Thoracic aorta (tissue), 2 donors: Measurements from ENCODE around the gene YOD1. TPM values are rescaled to one million over a fixed set of nuclear protein-coding genes. Genes with fewer than 3 reads are reported as not detected.
"Not testable (repeated sequence)": the region's sequence is repeated elsewhere in the genome, so short reads cannot be mapped to it uniquely, and the experiment has no call there.

ENCODE experiments used
- ATAC-seq: fragments of 150-250 bp; one replicate; pipeline ENCODE4 v1.8.0; 2017; ENCODE audit warnings: low read depth; ENCODE audit not compliant: insufficient number of reproducible peaks, low FRiP score
- DNase-seq: peaks from one replicate; pipeline ENCODE4 v3.0.0-alpha.2; 2020; ENCODE audit warnings: low spot score
- H3K27ac ChIP-seq, 2 donors: fragments of 200-600 bp; sonication (generic); 1 replicate in 1 of 2; 2 replicates in 1 of 2; pipeline ENCODE4 v1.5.1; 2016; ENCODE audit warnings: mild to moderate bottlenecking in 2 of 2, moderate library complexity in 2 of 2
- H3K27me3 ChIP-seq: fragments of 200-600 bp; sonication (generic); replicated peaks from 2 replicates; pipeline ENCODE4 v1.6.0; 2016; ENCODE audit warnings: mild to moderate bottlenecking; ENCODE audit not compliant: insufficient read depth
- H3K36me3 ChIP-seq: fragments of 200-600 bp; sonication (generic); one replicate; pipeline ENCODE4 v1.5.1; 2016
- H3K4me1 ChIP-seq, 2 donors: fragments of 200-600 bp; sonication (generic); 1 replicate in 1 of 2; 2 replicates in 1 of 2; pipeline versions ENCODE4 v1.5.1 to v1.6.0; 2016; ENCODE audit warnings: low read depth in 2 of 2, mild to moderate bottlenecking in 1 of 2; ENCODE audit not compliant: control insufficient read depth in 1 of 2
- H3K4me3 ChIP-seq: fragments of 200-600 bp; sonication (generic); 2 replicates; pipeline ENCODE4 v1.5.1; 2016; ENCODE audit warnings: mild to moderate bottlenecking
- H3K9me3 ChIP-seq: fragments of 200-600 bp; sonication (generic); 2 replicates; pipeline ENCODE4 v1.5.1; 2016
- total RNA-seq, 2 donors: library from RNA; depleted of rRNA; stranded (reverse); fragments of >200 nt; gene quantifications; one replicate each; pipeline versions ENCODE4 v1.1.0 to v1.2.3, GENCODE V29; 2016
- TF ChIP-seq, protein P1 (sequence below): fragments of 200-600 bp; sonication (generic); IDR thresholded peaks from one replicate; pipeline ENCODE4 v1.5.1; 2019; ENCODE audit warnings: antibody characterized with exemption

Gene YOD1
- total RNA-seq, 2 donors from 2014 or later, result 3.8 to 8.4 TPM

DNA sequence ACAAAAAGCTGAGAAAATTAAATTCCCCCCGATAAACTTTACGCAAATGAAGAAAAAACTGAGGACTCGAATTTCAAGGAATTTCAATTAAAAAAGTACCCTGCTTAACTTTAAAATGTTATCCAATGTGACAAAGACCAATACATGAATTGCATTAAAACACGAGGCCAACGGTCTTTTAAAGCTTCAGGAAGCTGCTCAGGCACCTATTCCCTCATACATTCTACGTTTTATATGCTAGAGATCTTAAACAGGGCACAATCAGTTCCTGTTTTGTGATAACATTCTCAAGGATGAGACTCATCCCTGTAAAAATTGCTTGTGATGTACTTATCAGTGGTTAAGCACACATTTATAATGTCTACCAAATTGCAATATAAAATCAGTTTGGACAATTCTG lies 3.0 kb downstream of the YOD1 start:
- ATAC-seq (no peak), DNase-seq (no peak)
- Histone ChIP-seq H3K4me1 (peaks cover 27 to 39% of the 10 kb centered on the region in 2 donors), H3K27me3 (no peaks in the 10 kb centered on the region), H3K36me3 (peaks cover 12% of the 10 kb centered on the region), H3K9me3 (no peaks in the 10 kb centered on the region), H3K4me3 (no peak overlapping the region), H3K27ac (no peak overlapping the region)
- TF ChIP-seq, protein P1, sequence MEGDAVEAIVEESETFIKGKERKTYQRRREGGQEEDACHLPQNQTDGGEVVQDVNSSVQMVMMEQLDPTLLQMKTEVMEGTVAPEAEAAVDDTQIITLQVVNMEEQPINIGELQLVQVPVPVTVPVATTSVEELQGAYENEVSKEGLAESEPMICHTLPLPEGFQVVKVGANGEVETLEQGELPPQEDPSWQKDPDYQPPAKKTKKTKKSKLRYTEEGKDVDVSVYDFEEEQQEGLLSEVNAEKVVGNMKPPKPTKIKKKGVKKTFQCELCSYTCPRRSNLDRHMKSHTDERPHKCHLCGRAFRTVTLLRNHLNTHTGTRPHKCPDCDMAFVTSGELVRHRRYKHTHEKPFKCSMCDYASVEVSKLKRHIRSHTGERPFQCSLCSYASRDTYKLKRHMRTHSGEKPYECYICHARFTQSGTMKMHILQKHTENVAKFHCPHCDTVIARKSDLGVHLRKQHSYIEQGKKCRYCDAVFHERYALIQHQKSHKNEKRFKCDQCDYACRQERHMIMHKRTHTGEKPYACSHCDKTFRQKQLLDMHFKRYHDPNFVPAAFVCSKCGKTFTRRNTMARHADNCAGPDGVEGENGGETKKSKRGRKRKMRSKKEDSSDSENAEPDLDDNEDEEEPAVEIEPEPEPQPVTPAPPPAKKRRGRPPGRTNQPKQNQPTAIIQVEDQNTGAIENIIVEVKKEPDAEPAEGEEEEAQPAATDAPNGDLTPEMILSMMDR, result no peak

DNA sequence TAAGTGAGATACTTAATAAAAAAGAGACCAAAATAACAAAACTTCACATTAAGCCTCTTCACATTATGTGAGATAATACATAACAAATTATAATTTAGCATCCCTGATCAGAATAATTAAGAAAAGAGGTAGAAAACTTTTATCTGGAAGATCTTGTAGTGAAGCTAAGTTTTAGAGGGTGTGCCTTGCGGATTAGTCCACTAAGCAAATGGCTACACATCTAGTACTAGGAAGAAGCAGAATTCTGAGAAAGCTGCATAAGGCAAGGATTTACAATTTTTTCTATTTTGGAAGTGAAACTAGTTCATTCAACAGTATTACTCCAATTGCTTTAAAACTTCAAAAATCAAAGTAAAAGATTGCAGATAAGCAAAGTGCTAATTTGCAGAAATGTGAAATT lies 3.5 kb downstream of the YOD1 start:
- no peaks in the 10 kb centered on the region for H3K9me3 ChIP-seq
- peaks cover 27 to 37% of the 10 kb centered on the region in 2 donors for H3K4me1 ChIP-seq
- TF ChIP-seq, protein P1, result no peak
- H3K36me3 ChIP-seq, result peaks cover 12% of the 10 kb centered on the region
- ATAC-seq, result no peak
- no peak for DNase-seq
- no peak overlapping the region for H3K27ac ChIP-seq
- H3K27me3 ChIP-seq, result no peaks in the 10 kb centered on the region
- no peak overlapping the region for H3K4me3 ChIP-seq

GRCh38 chr1:207045453-207045852 lies 5.6 kb downstream of the YOD1 start:
- no peaks in the 10 kb centered on the region for H3K9me3 ChIP-seq
- no peak for ATAC-seq
- H3K36me3 ChIP-seq, result peaks cover 12% of the 10 kb centered on the region
- peaks cover 22 to 25% of the 10 kb centered on the region in 2 donors for H3K4me1 ChIP-seq
- no peak overlapping the region for H3K4me3 ChIP-seq
- TF ChIP-seq, protein P1, result no peak
- no peak for DNase-seq
- H3K27me3 ChIP-seq, result no peaks in the 10 kb centered on the region
- no peak overlapping the region for H3K27ac ChIP-seq

GRCh38 chr1:207041397-207041796 lies 9.6 kb downstream of the YOD1 start:
- not testable (repeated sequence) for H3K36me3 ChIP-seq, DNase-seq, H3K4me3 ChIP-seq, H3K9me3 ChIP-seq, H3K27me3 ChIP-seq, ATAC-seq, H3K27ac ChIP-seq, H3K4me1 ChIP-seq

DNA sequence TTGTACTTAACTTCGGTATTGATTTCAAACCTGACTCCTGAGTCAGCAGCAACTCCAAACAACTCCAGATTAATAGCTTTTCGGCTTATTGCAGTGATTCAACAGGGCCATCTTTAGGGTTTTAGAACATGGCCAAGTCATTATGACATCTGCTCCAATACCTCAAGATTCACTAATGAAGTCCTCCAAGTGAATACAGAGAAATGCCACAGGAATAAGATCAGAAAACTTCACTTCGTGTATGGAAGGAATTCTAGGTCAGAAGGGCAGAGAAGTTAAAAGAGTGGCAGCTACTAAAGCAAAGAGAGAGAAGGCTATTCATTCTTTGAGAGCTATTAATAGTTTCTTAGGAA lies 10.9 kb downstream of the YOD1 start:
- DNase-seq, result no peak
- ATAC-seq, result no peak
- Histone ChIP-seq H3K9me3 (no peaks in the 10 kb centered on the region), H3K36me3 (no peaks in the 10 kb centered on the region), H3K27ac (no peak overlapping the region), H3K27me3 (no peaks in the 10 kb centered on the region), H3K4me3 (no peak overlapping the region), H3K4me1 (no peaks in the 10 kb centered on the region)
- TF ChIP-seq, protein P1, result no peak

DNA sequence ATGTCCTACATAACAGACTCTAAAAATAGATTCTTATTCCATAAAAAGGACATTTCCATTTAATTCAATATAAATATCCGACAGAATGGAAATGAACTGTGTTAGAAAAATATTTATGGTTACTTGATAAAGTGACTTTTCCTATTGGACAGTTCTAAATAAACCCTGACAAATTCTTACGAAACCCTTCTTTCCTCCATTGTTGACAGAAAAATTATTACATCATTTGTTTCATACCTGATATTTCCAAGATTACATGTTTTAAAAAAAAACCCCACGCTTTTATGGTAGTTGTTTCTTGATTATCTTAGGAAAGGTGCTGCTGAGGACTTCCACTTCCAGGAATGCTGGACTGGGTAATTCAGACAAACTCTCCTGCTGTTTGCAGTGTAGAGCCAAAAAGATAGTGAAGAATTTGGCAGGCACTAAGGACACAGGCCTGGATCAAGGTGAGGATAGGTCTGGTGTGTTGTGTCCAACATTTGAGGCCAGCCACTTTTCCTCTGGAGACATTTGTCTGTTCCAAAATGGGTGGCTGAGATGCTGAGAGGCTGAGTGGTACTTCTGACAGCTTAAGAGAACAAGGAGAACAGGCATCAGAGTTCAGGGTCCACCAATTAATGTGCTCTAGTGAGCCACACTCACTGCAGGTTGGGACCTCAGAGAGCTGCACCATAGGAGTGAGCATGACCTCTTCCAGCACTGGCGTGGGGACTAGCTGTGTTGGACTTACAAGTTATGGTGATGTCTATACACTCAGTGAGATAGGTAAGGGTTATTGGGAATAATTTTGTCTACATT lies 11.4 kb downstream of the YOD1 start:
- ATAC-seq (no peak), DNase-seq (no peak)
- H3K27me3 ChIP-seq, result no peaks in the 10 kb centered on the region
- H3K9me3 ChIP-seq, result no peaks in the 10 kb centered on the region
- no peaks in the 10 kb centered on the region for H3K4me1 ChIP-seq
- no peaks in the 10 kb centered on the region for H3K36me3 ChIP-seq
- H3K4me3 ChIP-seq, result no peak overlapping the region
- TF ChIP-seq, protein P1, result no peak
- no peak overlapping the region for H3K27ac ChIP-seq
